Activated CD8-positive, alpha-beta T cell treated with anti-CD3 and anti-CD28 coated beads, Interleukin-2, amount 10 ng/mL, durations not matched to agents 7 days and 5 days (primary cell): ENCODE measurements around the gene LITAFD. TPM values are rescaled to one million over a fixed set of nuclear protein-coding genes. Genes with fewer than 3 reads are reported as not detected.

Source experiments
- ATAC-seq: fragments of 150-1000 bp; cut with Tn5 transposase; one replicate; pipeline ENCODE4 v1.10.0; 2021; ENCODE audit warnings: moderate library complexity
- CTCF ChIA-PET: fragments of 350-600 bp; sonication (Branson Sonifier 250); formaldehyde crosslinking; loops from one replicate; lab custom pipeline; 2021; ENCODE audit warnings: antibody characterized with exemption; lab: Charles Lee
- POLR2A ChIA-PET: fragments of 350-600 bp; sonication (Branson Sonifier 250); formaldehyde crosslinking; loops from one replicate; lab custom pipeline; 2021; ENCODE audit warnings: antibody characterized with exemption; lab: Charles Lee
- DNase-seq: peaks from one replicate; pipeline ENCODE4 v3.0.0-alpha.2; 2020
- H3K27ac Mint-ChIP-seq: one replicate; pipeline ENCODE4 v1.8.0; 2021; ENCODE audit warnings: mild to moderate bottlenecking, mixed read lengths
- H3K27me3 Mint-ChIP-seq: one replicate; pipeline ENCODE4 v1.8.0; 2021; ENCODE audit warnings: low read depth, mixed read lengths
- H3K36me3 Mint-ChIP-seq: one replicate; pipeline ENCODE4 v1.8.0; 2021; ENCODE audit warnings: low read depth, mixed read lengths
- H3K4me1 Mint-ChIP-seq: one replicate; pipeline ENCODE4 v1.8.0; 2021; ENCODE audit warnings: low read depth, mixed read lengths
- H3K4me3 Mint-ChIP-seq: one replicate; pipeline ENCODE4 v1.8.0; 2021; ENCODE audit warnings: mild to moderate bottlenecking, mixed read lengths
- H3K9me3 Mint-ChIP-seq: one replicate; pipeline ENCODE4 v1.8.0; 2022; ENCODE audit warnings: mixed read lengths; ENCODE audit not compliant: insufficient read depth
- total RNA-seq, 2 experiments: library from RNA; stranded (reverse); gene quantifications; one replicate each; pipeline ENCODE4 v1.2.3, GENCODE V29; 2021

LITAFD gene
- total RNA-seq, 2 experiments from 2014 or later: not detected

GRCh38 chr16:8926827-8927226, 44.7 kb downstream of the LITAFD start:
- CTCF ChIA-PET: interaction anchor here (1.7 kb wide), 1 partner anchor 10 kb away, joined by 12 read pairs; no protein-coding TSS in a partner anchor
- DNase-seq: no peak
- H3K36me3 Mint-ChIP-seq: peaks cover 63% of the 10 kb centered on the region
- POLR2A ChIA-PET: no interaction called here
- H3K4me1 Mint-ChIP-seq: peaks cover 24% of the 10 kb centered on the region
- H3K9me3 Mint-ChIP-seq: no peaks in the 10 kb centered on the region
- H3K4me3 Mint-ChIP-seq: no peak overlapping the region
- no peak for ATAC-seq
- H3K27me3 Mint-ChIP-seq: no peaks in the 10 kb centered on the region
- H3K27ac Mint-ChIP-seq: no peak overlapping the region

GRCh38 chr16:8928467-8928957, 46.4 kb downstream of the LITAFD start:
- DNase-seq: no peak
- Mint-ChIP-seq H3K27ac (no peak overlapping the region), H3K9me3 (no peaks in the 10 kb centered on the region), H3K4me1 (peaks cover 24% of the 10 kb centered on the region), H3K27me3 (no peaks in the 10 kb centered on the region), H3K4me3 (no peak overlapping the region), H3K36me3 (peaks cover 51% of the 10 kb centered on the region)
- ATAC-seq: no peak
- POLR2A ChIA-PET: no interaction called here
- CTCF ChIA-PET: interaction anchor here (1.7 kb wide), 1 partner anchor 8 kb away, joined by 12 read pairs; no protein-coding TSS in a partner anchor

- H3K27ac Mint-ChIP-seq: no peak overlapping the region
- CTCF ChIA-PET: interaction anchor here (2.4 kb wide), 1 partner anchor 80 kb away, joined by 8 read pairs; no protein-coding TSS in a partner anchor
- no peaks in the 10 kb centered on the region for H3K9me3 Mint-ChIP-seq
- POLR2A ChIA-PET: no interaction called here
- no peaks in the 10 kb centered on the region for H3K27me3 Mint-ChIP-seq
- DNase-seq (no peak), ATAC-seq (no peak)
- no peak overlapping the region for H3K4me3 Mint-ChIP-seq
- H3K4me1 Mint-ChIP-seq: peaks cover 26% of the 10 kb centered on the region
- H3K36me3 Mint-ChIP-seq: peaks cover 47% of the 10 kb centered on the region
Measured at GRCh38 chr16:8929086-8929748, 47.1 kb downstream of the LITAFD start.

- Mint-ChIP-seq H3K4me1 (peaks cover 28% of the 10 kb centered on the region), H3K9me3 (no peaks in the 10 kb centered on the region), H3K4me3 (no peak overlapping the region), H3K36me3 (peaks cover 33% of the 10 kb centered on the region), H3K27me3 (no peaks in the 10 kb centered on the region), H3K27ac (no peak overlapping the region)
- CTCF ChIA-PET: interaction anchor here (1.3 kb wide), 1 partner anchor 77 kb away, joined by 4 read pairs; no protein-coding TSS in a partner anchor
- DNase-seq (peak; percentile 73), ATAC-seq (no peak)
- POLR2A ChIA-PET: no interaction called here
Measured at GRCh38 chr16:8931859-8932258, 49.7 kb downstream of the LITAFD start.

- ATAC-seq: no peak
- POLR2A ChIA-PET: interaction anchor here (1.7 kb wide), 1 partner anchor 25 kb away, joined by 8 read pairs; no protein-coding TSS in a partner anchor
- peaks cover 50% of the 10 kb centered on the region for H3K4me1 Mint-ChIP-seq
- no peak overlapping the region for H3K27ac Mint-ChIP-seq
- DNase-seq: no peak
- H3K4me3 Mint-ChIP-seq: no peak overlapping the region
- H3K27me3 Mint-ChIP-seq: no peaks in the 10 kb centered on the region
- H3K36me3 Mint-ChIP-seq: peaks cover 12% of the 10 kb centered on the region
- CTCF ChIA-PET: interaction anchor here (0.7 to 4.5 kb wide), 4 partner anchors 20 to 168 kb away, joined by 3 to 66 read pairs (median 14); no protein-coding TSS in a partner anchor
- H3K9me3 Mint-ChIP-seq: no peaks in the 10 kb centered on the region
Measured at GRCh38 chr16:8934601-8935000, 52.5 kb downstream of the LITAFD start.

Other genes starting within 250 kb of the LITAFD start
- 1 to 10 TPM; 2.9 to 3.0 TPM for gene ABAT, start 207.7 kb upstream of the LITAFD start, total RNA-seq
- gene TMEM186, start 84.7 kb upstream of the LITAFD start, total RNA-seq: 10 to 100 TPM; 11.0 to 11.1 TPM
- gene PMM2, start 84.5 kb upstream of the LITAFD start, total RNA-seq: 10 to 100 TPM; 36.9 to 37.6 TPM
- gene CARHSP1, start 13.3 kb upstream of the LITAFD start, total RNA-seq: 100 to 1,000 TPM; 209 to 217 TPM
- gene USP7, start 81.6 kb downstream of the LITAFD start, total RNA-seq: 100 to 1,000 TPM; 134 to 144 TPM
- 10 to 100 TPM; 55.8 to 60.4 TPM for gene HAPSTR1, start 209.3 kb downstream of the LITAFD start, total RNA-seq